ENCODE data around the gene FAM83F.
"Not testable (repeated sequence)": the region's sequence is repeated elsewhere in the genome, so short reads cannot be mapped to it uniquely, and the experiment has no call there.

FAM83F gene

DNA sequence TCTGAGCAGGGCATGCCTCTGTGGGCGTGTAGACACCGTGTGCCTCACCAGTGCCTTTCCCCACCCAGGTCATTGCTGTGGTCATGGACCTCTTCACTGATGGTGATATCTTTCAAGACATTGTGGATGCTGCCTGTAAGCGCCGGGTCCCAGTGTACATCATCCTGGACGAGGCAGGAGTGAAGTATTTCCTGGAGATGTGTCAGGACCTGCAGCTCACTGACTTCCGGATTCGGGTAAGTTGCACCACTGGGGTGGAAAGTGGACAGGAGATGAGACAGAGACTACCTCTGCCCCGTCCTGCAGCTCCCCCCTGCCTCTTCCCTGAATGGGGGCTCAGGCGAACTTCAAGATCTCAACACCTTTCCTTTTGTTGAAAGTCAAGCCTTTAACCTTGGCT, 24.3 kb downstream of the FAM83F start:
- no peak for DNase-seq

DNA sequence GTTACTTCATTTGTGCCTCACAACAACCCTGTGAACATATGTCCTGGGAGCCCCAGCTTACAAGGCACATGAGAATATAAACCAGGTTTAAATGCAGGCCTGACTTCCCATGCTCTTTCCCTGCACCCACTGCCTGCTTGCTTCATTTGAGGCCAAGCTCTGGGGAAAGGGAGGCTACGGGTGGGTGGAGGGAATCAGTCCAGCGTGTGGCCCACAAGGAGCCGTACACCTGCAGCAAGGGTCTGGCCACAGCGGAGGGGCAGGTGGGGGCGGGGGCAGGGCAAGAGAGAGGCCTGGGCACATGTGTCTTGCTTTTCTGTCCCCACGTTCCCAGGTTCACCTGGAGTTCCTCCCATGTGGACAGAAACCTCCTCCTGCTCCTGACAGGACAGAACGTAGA, 26.2 kb downstream of the FAM83F start:
- DNase-seq, result no peak

DNA sequence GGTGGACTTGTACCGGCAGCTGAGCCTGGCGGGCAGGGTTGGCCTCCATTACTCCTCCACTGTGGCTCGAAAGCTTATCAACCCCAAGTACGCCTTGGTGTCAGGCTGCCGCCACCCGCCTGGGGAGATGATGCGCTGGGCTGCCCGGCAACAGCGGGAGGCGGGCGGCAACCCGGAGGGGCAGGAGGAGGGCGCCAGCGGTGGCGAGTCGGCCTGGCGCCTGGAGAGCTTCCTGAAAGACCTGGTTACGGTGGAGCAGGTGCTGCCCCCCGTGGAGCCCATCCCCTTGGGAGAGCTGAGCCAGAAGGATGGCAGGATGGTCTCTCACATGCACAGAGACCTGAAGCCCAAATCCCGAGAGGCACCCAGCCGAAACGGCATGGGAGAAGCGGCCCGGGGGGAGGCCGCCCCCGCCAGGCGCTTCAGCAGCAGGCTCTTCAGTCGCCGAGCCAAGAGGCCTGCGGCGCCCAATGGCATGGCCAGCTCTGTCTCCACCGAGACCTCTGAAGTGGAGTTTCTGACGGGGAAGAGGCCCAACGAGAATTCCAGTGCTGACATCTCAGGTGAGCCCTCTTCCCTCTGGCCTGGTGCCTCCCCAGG, 26.7 kb downstream of the FAM83F start:
- DNase-seq, result peak in 1 of 2 experiments; percentile 53

DNA sequence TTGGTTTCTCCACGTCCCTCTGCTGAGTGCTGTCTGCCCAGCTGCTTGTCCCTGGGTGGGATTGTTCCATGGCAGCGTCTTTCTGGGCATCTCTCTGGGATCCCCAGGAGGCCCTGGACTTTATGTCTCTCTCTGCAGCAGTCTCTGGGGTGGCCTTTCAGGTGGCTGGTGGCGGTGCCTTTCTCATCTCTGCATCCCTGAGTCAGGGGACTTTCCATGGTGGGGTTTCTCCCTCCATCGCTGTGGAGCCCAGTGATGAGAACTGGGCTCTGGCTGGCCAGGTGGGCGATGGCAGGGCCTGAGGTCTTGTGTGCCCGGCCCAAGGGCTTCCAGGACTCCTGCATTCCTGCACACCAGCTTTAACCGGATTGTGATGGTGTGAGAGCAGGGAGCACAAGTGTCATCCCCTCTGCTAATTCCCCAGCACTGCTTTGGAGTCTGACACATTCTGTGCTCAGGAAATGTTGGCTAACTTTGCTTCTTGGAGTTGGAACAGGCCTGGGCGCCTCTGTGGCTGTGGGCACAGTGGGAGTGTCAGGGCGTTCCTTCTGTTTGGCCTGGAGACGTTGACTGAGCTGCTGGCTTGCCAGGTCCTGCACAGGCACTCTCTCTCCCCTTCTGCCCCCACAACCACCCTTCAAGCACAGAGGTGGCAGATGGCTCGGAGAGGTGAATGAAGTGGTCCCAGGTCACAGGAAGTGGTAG, 27.9 kb downstream of the FAM83F start:
- DNase-seq, result no peak

DNA sequence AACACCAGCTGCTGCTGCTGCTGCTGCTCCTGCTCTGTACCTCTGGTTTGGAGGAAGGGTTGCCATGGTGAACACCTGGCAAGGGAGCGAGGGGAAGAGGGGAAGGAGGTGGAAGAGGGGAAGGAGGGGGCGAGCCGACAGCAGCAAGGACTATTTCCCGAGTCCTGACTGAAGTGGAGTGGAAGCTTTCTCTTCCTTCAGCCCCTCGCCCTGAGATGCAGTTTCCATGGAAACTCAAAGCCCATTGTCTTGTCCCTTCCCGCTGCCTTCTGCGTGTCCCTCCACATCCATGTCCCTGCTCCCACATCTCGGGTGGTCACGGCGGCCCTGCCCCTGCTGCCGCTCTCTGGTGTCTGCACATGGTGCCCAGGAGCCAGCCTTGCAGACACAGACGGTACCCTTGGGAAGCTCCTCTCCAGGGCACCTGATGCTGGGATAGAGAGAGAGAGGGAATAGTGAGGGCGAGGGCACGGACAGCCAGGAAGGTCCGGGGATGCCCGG, 28.6 kb downstream of the FAM83F start:
- DNase-seq, result no peak

DNA sequence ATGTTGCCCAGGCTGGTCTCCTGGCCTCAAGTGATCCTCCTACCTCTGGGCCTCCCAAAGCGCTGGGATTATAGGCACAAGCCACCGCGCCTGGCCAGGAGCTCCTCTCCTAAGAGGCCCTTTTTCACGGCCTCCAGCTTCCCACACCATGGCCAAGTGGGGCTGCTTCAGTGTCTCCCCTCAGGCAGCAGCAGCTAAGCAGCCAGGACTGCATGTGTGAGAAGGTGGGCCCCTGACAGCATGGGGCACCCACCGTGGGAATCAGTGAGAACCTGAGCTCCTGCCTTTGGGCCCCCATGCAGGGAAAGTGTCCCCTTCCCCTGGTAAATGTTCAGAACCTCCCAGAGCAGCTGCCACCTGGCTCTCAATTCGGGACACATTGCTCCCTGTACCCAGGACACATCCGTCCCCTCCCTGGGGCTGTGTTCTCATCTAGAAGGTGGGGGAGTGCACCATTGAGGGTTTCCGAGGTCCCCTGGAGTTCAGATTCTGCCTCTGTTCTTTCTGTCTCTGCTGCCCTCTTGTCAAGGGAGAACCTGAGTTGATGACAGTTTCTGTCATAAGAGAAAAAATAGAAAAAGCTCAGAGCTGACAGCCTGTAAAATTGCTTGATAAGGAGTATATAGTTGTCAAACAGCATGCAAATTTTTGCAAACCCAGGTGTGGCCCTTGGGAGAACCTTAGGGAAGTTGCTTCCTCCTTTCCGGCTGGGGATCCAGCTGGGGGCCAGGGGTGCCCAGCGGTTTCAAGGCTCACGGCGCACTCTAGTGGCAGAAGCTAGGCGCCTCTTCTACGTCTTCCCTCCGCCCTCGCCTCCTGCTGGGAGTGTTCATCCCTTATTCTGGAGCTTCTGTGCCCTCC, 29.7 kb downstream of the FAM83F start:
- no peak for DNase-seq

DNA sequence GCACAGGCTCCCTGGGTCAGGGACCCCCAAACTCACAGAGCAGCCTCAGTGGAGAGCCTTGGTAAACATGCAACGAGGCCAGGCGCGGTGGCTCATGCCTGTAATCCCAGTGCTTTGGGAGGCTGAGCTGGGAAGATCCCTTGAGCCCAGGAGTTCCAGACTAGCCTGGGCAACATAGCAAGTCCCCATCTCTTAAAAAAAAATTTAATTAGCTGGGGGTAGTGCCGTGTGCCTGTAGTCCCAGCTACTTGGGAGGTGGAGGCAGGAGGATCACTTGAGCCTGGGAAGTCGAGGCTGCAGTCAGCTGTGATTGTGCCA, 30.3 kb downstream of the FAM83F start:
- not testable (repeated sequence) for DNase-seq

DNA sequence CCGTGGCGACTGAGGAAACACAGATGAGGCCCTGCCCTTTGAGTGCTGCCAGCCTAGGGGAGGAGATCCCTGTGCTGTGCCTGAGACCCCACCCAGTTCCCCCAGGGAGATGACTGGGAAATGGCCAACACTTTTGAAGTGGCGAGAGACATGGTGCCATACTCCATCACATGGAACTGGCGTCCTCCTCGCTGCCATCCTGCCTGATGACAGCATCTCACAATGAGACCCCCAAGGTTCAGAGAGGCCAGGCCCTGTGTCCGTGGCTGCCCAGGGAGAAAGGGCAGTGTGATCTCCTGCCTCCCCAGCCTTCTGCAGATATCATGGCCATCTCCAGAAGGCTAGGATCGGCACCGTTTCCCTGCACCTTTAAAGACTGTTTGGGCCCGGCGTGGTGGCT, 31.1 kb downstream of the FAM83F start:
- no peak for DNase-seq

DNA sequence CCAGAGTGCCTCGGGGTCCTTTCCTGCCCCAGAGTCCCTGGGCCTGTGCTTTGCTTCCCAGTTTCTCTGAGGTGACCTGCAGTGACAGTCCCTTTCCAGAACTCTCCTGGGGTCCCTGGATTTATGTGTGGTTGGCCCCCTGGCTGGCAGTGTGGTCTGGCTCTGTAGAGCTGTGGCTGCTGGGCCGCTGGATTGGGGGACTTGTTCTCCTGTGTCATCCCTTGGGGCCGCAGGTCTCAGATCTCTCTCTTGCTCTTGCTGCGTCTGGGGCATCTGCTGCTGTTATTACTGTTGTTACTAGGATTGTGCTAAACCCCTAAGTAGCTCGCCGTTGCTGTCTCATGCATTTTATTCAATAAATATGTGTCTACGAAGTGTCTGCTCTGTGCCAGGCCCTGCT, 31.9 kb downstream of the FAM83F start:
- DNase-seq, result no peak

DNA sequence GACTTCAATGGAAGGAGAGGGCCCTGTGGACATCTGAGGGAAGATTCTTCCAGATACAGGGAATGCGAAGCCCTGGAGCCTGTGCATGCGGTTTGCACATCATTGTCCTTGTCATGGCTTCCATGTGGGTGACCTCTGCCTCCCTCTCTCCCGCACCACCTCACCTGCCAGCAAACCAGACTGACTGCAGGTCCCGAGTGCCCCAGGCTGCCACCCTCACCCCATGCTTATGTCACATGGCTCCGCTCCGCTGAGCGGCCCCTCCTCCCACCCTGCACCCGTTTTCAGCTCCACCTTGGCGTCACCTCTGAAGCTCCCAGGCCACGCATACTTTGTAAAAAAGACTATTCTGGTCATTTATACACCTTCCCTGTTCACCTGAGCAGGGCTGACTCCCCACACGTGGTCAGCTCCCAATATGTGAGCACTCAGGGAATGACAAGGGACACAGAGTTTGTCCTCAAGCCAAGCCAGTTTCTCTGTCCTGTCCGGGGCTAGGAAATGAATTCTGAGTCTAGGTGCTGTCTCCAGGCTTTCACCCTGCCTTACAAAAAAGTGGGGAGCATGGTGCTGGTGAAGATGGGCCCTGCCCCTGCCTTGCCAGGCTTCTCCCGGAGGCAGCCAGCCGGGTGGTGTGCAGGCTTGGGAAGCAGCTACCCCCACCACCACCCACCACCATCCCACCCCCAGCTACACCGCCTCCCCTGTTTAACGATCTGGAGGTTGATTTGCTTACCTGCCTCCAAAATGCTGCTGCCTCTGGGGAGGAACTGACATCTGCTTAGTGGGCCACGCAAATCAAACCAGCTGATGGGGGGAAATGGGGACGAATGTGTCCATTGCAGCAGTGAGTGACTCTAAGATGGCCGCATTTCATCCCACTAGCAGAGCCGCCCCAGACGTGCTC, 32.7 kb downstream of the FAM83F start:
- DNase-seq, result no peak

DNA sequence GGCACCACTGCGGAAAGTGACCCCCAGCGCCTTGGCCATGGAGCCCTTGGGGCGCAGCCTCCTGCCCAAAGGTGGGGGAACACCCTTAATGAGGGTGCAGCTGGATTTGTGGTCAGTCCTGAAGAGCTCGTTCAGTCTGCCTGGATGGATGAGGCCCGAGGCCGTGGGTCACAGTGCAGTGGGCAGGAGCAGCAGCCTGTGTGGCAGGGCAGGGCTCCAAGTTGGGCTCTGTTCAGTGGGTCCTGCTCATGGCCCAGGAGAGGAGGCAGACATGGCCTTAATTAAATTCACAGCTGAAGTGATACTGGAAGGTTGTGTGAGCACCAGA, 33.3 kb downstream of the FAM83F start:
- no peak for DNase-seq

DNA sequence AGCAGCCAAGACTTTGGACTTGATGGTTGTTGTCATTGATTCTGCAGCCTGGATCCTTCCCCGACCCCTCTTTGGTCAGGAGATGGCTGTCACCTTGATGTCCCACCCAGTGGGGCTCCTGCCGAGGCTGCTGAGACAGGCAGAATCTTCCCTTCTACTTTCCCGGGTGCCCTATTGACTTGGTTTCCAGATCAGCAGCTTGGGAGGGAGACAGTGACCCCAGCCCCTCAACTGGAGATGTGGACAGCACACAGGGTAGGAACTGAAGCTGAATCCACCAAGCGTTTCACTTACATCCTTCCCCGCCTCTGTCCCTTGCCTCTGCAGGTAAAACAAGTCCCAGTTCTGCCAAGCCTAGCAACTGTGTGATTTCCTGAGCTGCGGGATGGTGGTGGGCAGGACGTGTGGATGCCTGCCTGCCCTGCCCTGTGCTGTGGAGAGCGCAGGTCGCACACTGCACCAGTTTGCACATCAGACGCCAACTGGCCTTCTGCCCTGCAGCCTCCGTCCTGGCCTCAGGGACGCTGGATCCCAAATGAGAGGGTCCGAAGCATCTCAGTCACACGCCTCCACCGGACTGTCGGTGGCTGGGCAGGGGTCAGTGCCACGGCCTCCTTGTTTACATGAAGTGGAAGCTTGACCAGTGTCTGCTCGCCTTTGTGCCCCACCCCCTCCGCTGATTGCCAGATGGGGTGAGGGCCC, 34.6 kb downstream of the FAM83F start:
- no peak for DNase-seq

DNA sequence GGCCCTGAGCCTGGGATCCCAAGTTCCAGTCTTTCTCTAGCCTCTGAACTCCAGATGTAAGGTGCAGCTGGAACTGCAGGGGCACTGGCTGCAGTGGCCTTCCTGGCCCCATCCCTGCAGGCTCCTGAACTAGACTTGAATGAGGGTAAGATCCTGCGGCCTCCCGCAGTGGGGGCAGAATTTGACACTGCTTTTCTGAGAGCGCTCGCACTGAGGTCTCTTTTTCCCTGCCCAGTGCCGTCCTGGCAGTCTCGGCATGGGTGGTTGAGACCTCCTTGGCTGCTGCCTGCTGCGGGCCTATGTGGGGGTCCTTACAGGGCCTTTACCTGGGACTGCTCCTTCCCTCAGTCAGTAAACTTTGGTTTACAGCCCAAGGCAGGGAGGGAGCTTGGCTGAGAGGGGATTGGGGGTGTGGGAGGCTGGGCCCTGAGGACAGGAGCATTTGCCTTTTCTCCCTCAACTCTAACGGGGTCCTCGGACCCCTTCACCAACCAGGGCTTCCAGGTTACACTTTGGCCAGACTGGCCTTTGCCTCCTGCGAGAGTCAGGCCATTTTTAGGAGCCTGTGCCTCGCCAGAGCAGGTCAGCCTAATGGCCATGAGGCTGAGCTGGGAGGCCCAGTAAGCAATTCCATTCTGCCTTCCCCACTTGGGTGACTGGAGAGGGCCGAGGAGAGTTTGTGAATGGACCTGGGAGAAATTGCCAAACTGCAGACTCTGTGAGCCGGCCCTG, 35.4 kb downstream of the FAM83F start:
- DNase-seq, result no peak

DNA sequence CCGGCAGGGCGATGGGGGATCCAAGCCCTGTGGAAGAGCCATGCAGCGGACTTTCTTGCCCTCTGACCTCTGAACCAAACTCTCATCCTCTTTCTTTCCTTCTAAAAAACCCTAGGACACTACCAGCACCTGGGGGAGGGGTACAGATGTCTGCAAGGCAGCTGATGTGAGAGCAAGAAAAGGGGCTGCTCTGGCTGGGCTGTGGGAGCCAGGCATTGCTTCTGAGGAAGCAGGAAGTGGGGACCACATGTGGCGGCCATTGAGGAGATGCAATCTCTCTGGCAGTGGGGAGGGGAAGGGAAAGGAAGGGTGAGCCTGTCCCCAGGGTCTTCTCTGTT, 36.0 kb downstream of the FAM83F start:
- DNase-seq, result no peak

DNA sequence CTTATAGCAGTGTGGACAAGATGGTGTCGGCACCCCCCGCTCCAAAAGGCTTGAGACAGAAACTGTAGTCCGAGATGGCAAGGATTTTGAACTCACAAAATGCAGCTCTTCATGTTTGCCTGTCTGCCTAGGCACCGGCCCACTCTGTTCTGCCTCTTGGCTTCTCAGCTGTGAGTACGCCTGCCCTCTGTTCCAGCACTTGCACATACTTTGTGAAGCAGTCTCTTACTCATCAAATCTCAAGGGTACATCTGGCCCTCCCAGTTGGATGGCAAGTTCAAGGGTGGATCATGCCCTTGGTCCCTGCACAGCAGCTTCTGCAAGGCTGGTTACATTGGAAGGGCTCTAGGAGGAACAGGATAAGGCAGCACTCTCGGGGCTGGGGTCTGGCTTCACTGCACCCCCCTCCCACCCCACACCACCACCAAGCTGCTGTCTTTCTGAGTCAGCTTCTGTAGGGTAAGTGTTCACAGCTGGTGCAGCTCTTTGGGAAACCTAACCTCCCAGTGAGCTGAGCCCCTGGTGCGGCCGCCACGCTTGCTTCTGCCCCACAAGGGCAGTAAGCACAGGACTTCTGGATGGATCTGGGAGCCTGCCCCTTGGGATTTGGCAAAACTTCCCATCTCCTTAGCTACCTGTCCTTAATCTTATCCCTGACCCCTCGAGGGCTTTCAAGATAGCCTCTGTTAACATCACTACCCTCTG, 37.2 kb downstream of the FAM83F start:
- DNase-seq, result no peak

DNA sequence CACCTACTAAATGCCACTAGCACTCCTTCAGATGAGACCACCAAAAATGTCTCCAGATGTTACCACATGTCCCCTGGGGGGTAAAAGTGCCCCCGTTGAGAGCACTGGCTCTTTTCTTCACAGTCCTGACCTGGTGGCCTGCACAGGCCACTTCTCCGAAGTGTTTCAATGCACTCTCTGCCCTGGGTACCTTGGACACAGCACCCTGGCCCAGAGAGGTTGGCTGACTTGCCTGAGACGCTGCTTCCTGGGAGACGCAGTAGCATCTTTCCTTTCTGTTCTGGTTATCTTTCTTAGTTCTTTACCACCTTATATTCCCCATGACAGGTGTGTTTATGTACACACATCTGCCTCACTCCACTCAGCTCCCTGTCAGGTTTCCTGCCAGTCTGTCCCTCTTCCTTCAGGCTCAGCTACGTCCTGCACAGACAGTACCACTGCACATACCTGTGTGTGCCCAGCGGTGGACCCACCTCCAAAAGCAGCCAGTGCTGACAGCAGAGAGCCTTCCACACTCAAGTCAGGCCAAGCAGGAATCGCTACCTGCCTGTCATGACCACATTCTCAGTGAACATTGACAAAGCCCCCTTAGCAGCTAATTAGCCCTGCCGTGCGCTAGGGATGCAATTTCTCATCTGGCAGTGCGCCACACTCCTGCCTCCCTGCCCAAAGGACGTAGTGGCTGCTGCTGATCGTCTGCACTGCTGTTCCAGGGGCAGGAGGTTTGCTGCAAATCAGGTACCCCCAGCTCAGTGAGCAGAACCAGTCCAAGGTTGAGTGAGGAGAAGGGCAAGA, 39.0 kb downstream of the FAM83F start:
- no peak for DNase-seq

DNA sequence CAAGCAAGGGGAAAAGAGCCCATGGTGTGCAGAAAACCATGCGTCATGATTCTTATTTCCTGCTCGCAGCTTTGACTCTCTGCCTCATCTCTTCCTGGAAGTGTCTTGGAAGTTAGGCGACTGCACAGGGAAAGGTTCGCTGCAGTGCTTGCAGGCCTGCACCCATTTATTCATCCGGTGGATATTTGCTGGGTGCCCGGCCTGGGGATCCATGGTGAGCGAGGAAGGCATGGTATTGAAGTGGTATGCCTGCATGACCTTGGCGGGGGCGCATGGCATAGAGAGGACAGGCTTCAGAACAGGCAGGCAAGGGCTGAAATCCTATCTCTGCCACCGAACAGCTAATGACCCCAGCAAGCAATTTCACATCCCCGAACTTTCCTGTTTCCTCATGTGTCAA, 40.6 kb downstream of the FAM83F start:
- DNase-seq, result no peak

DNA sequence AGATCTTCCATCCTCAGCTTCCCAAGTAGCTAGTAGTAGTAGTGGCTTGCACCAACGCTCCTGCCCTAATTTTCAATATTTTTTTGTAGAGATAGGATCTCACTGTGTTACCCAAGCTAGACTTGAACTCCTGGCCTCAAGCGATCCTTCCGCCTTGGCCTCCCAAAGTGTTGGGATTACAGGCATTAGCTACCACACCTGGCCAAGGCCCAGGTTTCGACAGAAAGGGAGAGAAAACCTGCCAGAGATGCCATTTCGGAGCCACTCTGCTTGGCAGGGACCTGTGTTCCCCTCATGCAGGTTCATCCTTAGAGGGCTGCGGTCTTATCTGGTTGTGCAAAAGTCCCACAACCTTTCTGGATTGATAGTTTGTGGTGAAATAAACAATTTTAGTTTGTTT, 41.4 kb downstream of the FAM83F start:
- no peak for DNase-seq

DNA sequence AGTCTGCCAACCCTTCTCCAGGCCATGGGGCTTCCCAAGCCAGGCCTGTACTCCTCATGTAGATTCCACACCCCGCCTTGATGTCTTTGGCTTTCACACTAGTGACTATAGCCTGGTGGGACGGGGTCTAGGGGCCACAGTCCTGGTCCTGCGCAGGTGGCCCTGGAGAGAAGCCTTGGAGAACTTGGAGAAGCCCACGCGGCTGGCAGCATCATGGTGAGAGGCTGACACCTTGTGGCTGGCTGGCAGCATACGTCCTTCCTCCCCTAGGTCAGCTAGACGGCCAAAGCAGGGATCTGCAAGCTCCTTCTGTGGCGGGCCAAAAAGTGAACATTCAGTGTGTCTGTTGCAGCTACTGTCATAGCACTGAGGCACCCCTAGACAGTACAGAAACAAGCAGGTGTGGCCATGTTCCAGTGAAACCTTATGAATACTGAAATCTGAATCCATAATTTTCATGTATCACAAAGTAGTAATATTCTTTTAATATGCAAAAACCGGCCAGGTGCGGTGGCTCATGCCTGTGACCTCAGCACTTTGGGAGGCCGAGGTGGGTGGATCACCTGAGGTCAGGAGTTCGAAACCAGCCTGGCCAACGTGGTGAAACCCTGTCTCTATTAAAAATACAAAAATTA, 42.0 kb downstream of the FAM83F start:
- DNase-seq, result peak; percentile 7 to 34

DNA sequence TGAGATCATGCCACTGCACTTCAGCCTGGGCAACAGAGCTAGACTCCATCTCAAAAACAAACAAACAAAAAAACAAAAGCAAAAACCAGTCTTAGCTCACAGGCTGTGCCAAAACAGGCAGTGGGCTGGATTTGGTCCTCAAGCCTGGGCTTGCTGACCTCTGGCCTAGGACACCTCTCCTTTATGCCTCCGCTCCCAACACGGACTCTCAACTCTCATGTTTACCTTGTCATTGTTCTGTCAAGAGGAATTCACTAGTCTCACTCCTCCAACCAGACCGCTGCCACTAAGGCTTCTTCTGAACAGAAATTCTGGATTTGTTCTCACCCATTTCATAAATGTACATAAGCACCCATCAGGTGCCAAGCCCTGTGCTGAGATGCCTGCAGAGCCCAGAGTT, 42.6 kb downstream of the FAM83F start:
- no peak for DNase-seq

Measured in NCI-H187 (cell line).